ENCODE measurements around the gene CNIH2. TPM values are rescaled to one million over a fixed set of nuclear protein-coding genes. Genes with fewer than 3 reads are reported as not detected.
"Not testable (repeated sequence)": the region's sequence is repeated elsewhere in the genome, so short reads cannot be mapped to it uniquely, and the experiment has no call there.

Gene CNIH2
- total and polyA plus RNA-seq, 2 experiments from 2014 or later = 2.1 to 8.9 TPM

GRCh38 chr11:66247295-66247694 lies 30.7 kb upstream of the CNIH2 start:
- Histone ChIP-seq H3K36me3 (peaks cover 3% of the 10 kb centered on the region), H3K4me1 (ENCODE audit: low read depth) (no peaks in the 10 kb centered on the region), H3K9me3 (ENCODE audit: low read depth) (no peaks in the 10 kb centered on the region), H3K27ac (no peak overlapping the region), H3K4me3 (no peak overlapping the region), H3K27me3 (no peaks in the 10 kb centered on the region)
- no peak for TF ChIP-seq CTCF (IDR thresholded peaks at IDR 0.05; ENCODE audit: low read depth, low read length)
- no peak for DNase-seq (ENCODE audit: low read depth in 1 of 2, low spot score in 1 of 2)

GRCh38 chr11:66247801-66248200 lies 30.2 kb upstream of the CNIH2 start:
- Histone ChIP-seq H3K4me1 (ENCODE audit: low read depth) (no peaks in the 10 kb centered on the region), H3K9me3 (ENCODE audit: low read depth) (no peaks in the 10 kb centered on the region), H3K36me3 (peaks cover under 1% of the 10 kb centered on the region), H3K4me3 (no peak overlapping the region), H3K27ac (no peak overlapping the region), H3K27me3 (no peaks in the 10 kb centered on the region)
- TF ChIP-seq CTCF (IDR thresholded peaks at IDR 0.05; ENCODE audit: low read depth, low read length) = no peak
- no peak for DNase-seq (ENCODE audit: low read depth in 1 of 2, low spot score in 1 of 2)

GRCh38 chr11:66248903-66249302 lies 29.1 kb upstream of the CNIH2 start:
- DNase-seq (ENCODE audit: low read depth in 1 of 2, low spot score in 1 of 2) = no peak
- Histone ChIP-seq H3K27ac (no peak overlapping the region), H3K27me3 (no peaks in the 10 kb centered on the region), H3K9me3 (ENCODE audit: low read depth) (no peaks in the 10 kb centered on the region), H3K4me1 (ENCODE audit: low read depth) (no peaks in the 10 kb centered on the region), H3K4me3 (no peak overlapping the region), H3K36me3 (no peaks in the 10 kb centered on the region)
- TF ChIP-seq CTCF (IDR thresholded peaks at IDR 0.05; ENCODE audit: low read depth, low read length) = no peak

DNA sequence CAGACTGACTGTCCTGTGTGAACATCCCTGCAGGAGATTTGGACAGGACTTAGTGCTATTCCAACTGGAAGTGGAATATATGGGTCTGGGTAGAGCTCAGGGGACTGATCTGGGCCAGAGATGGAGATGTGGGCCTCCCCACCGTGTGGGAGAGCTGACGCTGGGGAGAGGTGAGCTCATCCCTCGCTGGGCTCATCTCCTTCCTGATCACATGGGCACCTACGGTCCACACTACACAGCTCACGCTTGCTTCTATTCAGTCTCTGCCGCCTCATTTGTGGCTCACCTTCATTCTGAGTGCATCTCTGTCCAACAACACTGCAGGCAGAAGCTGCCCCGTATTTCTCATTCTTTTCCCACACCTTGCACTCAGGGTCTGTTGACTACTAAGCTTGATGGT lies 26.2 kb upstream of the CNIH2 start:
- Histone ChIP-seq H3K27ac (no peak overlapping the region), H3K27me3 (no peaks in the 10 kb centered on the region), H3K9me3 (ENCODE audit: low read depth) (no peaks in the 10 kb centered on the region), H3K4me3 (no peak overlapping the region), H3K4me1 (ENCODE audit: low read depth) (no peaks in the 10 kb centered on the region), H3K36me3 (no peaks in the 10 kb centered on the region)
- DNase-seq (ENCODE audit: low read depth in 1 of 2, low spot score in 1 of 2) = no peak
- no peak for TF ChIP-seq CTCF (IDR thresholded peaks at IDR 0.05; ENCODE audit: low read depth, low read length)

DNA sequence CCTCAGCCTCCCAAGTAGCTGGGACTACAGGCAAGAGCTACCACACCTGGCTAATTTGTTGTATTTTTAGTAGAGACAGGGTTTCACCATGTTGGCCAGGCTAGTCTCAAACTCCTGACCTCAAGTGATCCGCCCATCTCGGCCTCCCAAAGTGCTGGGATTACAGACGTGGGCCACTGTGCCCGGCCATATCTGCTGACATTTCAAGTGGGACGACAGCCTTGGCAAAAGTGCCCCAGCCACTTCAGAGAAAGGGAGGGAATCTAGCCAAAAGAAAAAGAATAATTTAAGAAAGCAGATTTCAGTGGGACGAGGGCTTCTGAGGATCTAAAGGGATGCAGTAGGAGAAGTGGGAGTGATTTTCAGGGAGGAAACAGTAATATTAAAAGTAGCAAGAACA lies 24.9 kb upstream of the CNIH2 start:
- H3K4me3 ChIP-seq; DNase-seq (ENCODE audit: low read depth in 1 of 2, low spot score in 1 of 2): not testable (repeated sequence)

GRCh38 chr11:66258473-66258893 lies 19.5 kb upstream of the CNIH2 start:
- Histone ChIP-seq H3K27ac (peak overlapping the region; percentile 73), H3K9me3 (ENCODE audit: low read depth) (no peaks in the 10 kb centered on the region), H3K4me3 (peak overlapping the region; percentile 72), H3K36me3 (no peaks in the 10 kb centered on the region), H3K27me3 (no peaks in the 10 kb centered on the region), H3K4me1 (ENCODE audit: low read depth) (peaks cover 6% of the 10 kb centered on the region)
- TF ChIP-seq CTCF (IDR thresholded peaks at IDR 0.05; ENCODE audit: low read depth, low read length) = no peak
- DNase-seq (ENCODE audit: low read depth in 1 of 2, low spot score in 1 of 2) = no peak

More for the DNA sequence above, 24.9 kb upstream of the CNIH2 start:
- H3K9me3 ChIP-seq (ENCODE audit: low read depth); H3K4me1 ChIP-seq (ENCODE audit: low read depth); H3K27ac ChIP-seq; H3K36me3 ChIP-seq; H3K27me3 ChIP-seq: not testable (repeated sequence)
